Osteoblast (primary cell): ENCODE measurements around the gene WWOX. TPM values are rescaled to one million over a fixed set of nuclear protein-coding genes. Genes with fewer than 3 reads are reported as not detected.

Source experiments
- DNase-seq: peaks from one replicate; pipeline ENCODE4 v3.0.0; 2011; ENCODE audit warnings: low spot score, mixed read lengths; ENCODE audit not compliant: insufficient read length; ENCODE audit errors: missing footprints
- H2AFZ ChIP-seq: 2 replicates; pipeline ENCODE4 v1.6.0; 2011; ENCODE audit warnings: mild to moderate bottlenecking, low read length
- H3K27ac ChIP-seq: 2 replicates; pipeline ENCODE4 v1.5.1; 2011; ENCODE audit warnings: mild to moderate bottlenecking, low read depth, low read length, moderate library complexity
- H3K27me3 ChIP-seq: 2 replicates; pipeline ENCODE4 v1.6.0; 2012; ENCODE audit warnings: mild to moderate bottlenecking, control low read depth, inconsistent platforms, low read length, moderate library complexity; ENCODE audit not compliant: insufficient read depth
- H3K36me3 ChIP-seq: 2 replicates; pipeline ENCODE4 v1.5.1; 2011; ENCODE audit warnings: mild to moderate bottlenecking, low read length, control low read depth, moderate library complexity; ENCODE audit not compliant: insufficient read depth
- H3K4me1 ChIP-seq: 2 replicates; pipeline ENCODE4 v1.5.1; 2011; ENCODE audit warnings: mild to moderate bottlenecking, low read length, control low read depth, moderate library complexity; ENCODE audit not compliant: insufficient read depth
- H3K4me2 ChIP-seq: 2 replicates; pipeline ENCODE4 v1.6.0; 2011; ENCODE audit warnings: mild to moderate bottlenecking, low read length; ENCODE audit not compliant: insufficient read depth
- H3K4me3 ChIP-seq: fragments of 200-600 bp; sonication (generic); 3 replicates; pipeline ENCODE4 v1.5.1; 2012; ENCODE audit warnings: mild to moderate bottlenecking, low read length, inconsistent platforms; ENCODE audit not compliant: insufficient read depth
- H3K79me2 ChIP-seq: 2 replicates; pipeline ENCODE4 v1.6.0; 2012; ENCODE audit warnings: mild to moderate bottlenecking, low read length, control low read depth, inconsistent platforms; ENCODE audit not compliant: insufficient read depth
- H3K9me3 ChIP-seq: 2 replicates; pipeline ENCODE4 v1.5.1; 2011; ENCODE audit warnings: low read depth, low read length, control low read depth
- H4K20me1 ChIP-seq: 2 replicates; pipeline ENCODE4 v1.6.0; 2012; ENCODE audit warnings: mild to moderate bottlenecking, low read length, control low read depth; ENCODE audit not compliant: insufficient read depth
- total RNA-seq: library from RNA; depleted of rRNA; stranded (reverse); fragments of >200 nt; gene quantifications from 2 replicates; pipeline ENCODE4 v1.2.3, GENCODE V29; 2012
- TF ChIP-seq, protein P1 (sequence below): IDR thresholded peaks from 2 replicates; pipeline ENCODE4 v1.5.1; 2011; ENCODE audit warnings: mild to moderate bottlenecking, low read depth, low read length, moderate library complexity; ENCODE audit errors: extremely low read depth

Gene WWOX
- total RNA-seq, 1 donor: 23.9 TPM

DNA sequence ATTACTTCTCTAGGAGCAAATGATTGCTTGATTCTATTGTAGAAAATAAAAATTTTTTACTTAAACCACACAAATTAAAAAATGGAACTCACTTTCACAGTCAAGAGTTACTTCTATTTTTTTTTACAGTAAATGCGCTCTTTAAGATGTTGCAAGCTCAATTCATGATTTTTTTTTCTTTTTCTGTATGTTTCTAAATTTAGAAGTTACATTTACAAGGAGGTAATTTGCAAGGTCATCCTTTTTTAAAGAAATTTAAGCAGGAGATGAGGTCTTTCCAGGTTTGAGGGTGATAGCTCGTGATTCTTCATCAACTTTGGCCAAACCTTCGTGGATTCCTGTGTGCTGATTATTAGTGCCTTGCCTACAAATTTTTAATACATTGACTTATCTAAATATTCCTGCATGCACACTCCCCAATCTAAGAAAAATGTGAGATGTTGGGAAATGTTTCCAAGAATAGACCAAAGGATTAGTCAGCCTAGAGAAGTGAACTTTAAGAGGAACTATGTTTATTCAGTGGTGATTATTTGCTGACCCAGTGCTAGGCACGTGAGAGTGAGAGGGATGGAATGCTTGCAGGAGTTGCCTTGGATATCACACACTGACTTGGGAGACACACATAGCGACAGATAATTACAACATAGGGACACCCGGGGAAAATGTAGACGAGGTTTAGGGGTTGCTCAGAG is 1071.2 kb downstream of the WWOX start:
- H4K20me1 ChIP-seq: no peaks in the 10 kb centered on the region
- H3K4me1 ChIP-seq: no peaks in the 10 kb centered on the region
- no peaks in the 10 kb centered on the region for H3K36me3 ChIP-seq
- TF ChIP-seq, protein P1, sequence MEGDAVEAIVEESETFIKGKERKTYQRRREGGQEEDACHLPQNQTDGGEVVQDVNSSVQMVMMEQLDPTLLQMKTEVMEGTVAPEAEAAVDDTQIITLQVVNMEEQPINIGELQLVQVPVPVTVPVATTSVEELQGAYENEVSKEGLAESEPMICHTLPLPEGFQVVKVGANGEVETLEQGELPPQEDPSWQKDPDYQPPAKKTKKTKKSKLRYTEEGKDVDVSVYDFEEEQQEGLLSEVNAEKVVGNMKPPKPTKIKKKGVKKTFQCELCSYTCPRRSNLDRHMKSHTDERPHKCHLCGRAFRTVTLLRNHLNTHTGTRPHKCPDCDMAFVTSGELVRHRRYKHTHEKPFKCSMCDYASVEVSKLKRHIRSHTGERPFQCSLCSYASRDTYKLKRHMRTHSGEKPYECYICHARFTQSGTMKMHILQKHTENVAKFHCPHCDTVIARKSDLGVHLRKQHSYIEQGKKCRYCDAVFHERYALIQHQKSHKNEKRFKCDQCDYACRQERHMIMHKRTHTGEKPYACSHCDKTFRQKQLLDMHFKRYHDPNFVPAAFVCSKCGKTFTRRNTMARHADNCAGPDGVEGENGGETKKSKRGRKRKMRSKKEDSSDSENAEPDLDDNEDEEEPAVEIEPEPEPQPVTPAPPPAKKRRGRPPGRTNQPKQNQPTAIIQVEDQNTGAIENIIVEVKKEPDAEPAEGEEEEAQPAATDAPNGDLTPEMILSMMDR: no peak
- no peak overlapping the region for H3K27ac ChIP-seq
- no peaks in the 10 kb centered on the region for H3K79me2 ChIP-seq
- H3K4me3 ChIP-seq: no peak overlapping the region
- H3K9me3 ChIP-seq: peaks cover 4% of the 10 kb centered on the region
- no peak overlapping the region for H2AFZ ChIP-seq
- no peaks in the 10 kb centered on the region for H3K27me3 ChIP-seq
- no peak overlapping the region for H3K4me2 ChIP-seq
- DNase-seq: no peak

DNA sequence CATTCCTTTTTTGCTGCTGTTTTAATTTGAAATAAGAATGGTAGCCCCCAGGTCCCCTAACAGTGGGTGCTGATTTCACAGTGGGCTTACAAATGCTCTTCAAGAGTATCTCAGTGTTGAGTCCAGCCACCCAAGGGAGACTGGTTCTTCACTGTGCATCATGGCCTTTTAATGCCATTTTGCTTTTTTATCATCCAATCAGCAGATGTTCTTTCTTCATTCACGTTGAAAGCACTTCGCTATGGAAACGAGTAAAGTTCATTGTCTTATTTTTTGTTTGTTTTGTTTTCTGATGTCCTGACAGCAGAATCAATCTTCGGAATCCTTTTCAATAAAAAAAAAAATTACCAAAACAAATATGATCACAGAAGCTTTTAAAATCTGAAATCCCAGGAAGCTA is 1072.0 kb downstream of the WWOX start:
- Histone ChIP-seq H3K4me1 (no peaks in the 10 kb centered on the region), H3K4me2 (no peak overlapping the region), H3K27ac (no peak overlapping the region), H3K36me3 (no peaks in the 10 kb centered on the region), H3K9me3 (peaks cover 4% of the 10 kb centered on the region), H2AFZ (no peak overlapping the region), H4K20me1 (no peaks in the 10 kb centered on the region), H3K4me3 (no peak overlapping the region), H3K27me3 (no peaks in the 10 kb centered on the region), H3K79me2 (no peaks in the 10 kb centered on the region)
- no peak for DNase-seq
- TF ChIP-seq, protein P1: no peak

DNA sequence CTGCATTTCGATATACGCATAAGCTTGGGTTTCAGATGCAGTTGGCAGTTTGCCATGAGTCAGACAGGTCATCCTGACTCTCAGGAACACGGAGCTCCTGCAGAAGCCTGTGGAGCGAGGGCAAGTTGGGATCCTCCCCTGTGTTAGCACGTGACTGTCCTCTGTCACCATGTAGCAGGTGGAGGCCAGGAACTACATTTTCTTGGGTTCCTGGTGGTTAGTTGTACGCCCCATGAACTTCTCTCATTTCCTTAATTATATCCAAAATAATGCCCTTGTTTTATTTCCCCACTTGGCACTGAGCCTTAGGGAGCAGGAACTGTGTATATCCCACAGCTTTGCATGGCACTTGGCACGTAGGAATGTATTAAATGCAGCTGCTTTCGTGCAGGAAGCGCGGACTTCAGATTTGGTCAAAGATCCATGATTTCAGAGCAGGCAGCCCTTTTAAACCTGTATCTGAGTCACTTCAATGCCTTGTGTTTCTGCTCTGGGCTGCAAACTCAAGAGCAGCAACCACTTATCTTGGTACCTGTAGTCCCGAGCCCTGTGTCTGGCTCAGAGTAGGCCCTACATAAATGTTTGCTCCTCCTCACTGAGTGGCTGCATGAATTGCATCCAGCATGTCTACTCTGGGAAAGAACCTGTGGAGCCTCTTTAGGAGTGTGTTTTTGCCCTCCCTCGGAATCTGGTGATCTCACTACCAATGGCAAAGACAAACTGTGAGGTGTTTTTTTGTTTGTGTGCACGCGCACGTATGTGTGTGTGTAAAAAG is 1072.7 kb downstream of the WWOX start:
- H2AFZ ChIP-seq: no peak overlapping the region
- no peak overlapping the region for H3K27ac ChIP-seq
- no peaks in the 10 kb centered on the region for H3K36me3 ChIP-seq
- peaks cover 4% of the 10 kb centered on the region for H3K9me3 ChIP-seq
- no peaks in the 10 kb centered on the region for H3K27me3 ChIP-seq
- no peaks in the 10 kb centered on the region for H3K79me2 ChIP-seq
- H3K4me3 ChIP-seq: no peak overlapping the region
- no peaks in the 10 kb centered on the region for H3K4me1 ChIP-seq
- TF ChIP-seq, protein P1: no peak
- no peaks in the 10 kb centered on the region for H4K20me1 ChIP-seq
- no peak overlapping the region for H3K4me2 ChIP-seq
- DNase-seq: no peak

DNA sequence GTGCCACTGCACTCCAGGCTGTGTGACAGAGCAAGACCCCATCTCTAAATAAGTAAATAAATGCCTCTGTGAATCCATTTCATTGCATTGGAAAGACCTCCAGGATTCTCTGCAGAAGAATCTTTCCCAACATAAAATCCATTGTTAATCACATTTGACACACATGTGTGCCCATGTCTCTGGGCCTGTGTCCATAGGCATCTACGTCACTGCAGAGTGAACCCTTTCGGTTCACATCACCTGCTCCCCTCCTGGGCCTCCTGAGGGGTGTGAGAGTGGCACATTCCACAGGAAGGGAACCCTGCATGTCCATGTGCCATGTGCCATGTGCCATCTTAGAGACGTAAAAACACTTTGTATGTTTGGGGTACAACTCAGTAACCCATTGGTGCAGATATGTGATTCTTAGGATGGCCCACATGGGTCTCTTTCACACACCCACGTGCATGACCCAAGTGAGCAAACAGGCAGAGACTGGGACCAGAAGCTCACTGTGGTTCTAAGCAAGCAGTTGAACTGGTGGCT is 1073.6 kb downstream of the WWOX start:
- H3K27me3 ChIP-seq: no peaks in the 10 kb centered on the region
- TF ChIP-seq, protein P1: no peak
- H2AFZ ChIP-seq: no peak overlapping the region
- H3K4me1 ChIP-seq: no peaks in the 10 kb centered on the region
- no peaks in the 10 kb centered on the region for H3K79me2 ChIP-seq
- DNase-seq: no peak
- H3K4me2 ChIP-seq: no peak overlapping the region
- no peaks in the 10 kb centered on the region for H3K36me3 ChIP-seq
- H3K4me3 ChIP-seq: no peak overlapping the region
- peaks cover 1% of the 10 kb centered on the region for H3K9me3 ChIP-seq
- no peaks in the 10 kb centered on the region for H4K20me1 ChIP-seq
- H3K27ac ChIP-seq: no peak overlapping the region
